HG02763 (cell line): ENCODE results near the gene CAGE1.

Experiments used
- ATAC-seq: cut with Tn5 transposase; IDR thresholded peaks from one replicate; pipeline ENCODE4 v1.9.1; 2021; ENCODE audit warnings: mild to moderate bottlenecking, moderate library complexity; ENCODE audit not compliant: unreplicated experiment

CAGE1 gene

GRCh38 chr6:7389451-7390225, at the start of gene CAGE1, which contains the start of gene RIOK1:
CAGE1 (minus strand) TSS chr6:7389742; CDS start chr6:7387173, 2,569 bp downstream.
RIOK1 (plus strand) TSS chr6:7389808; CDS start chr6:7390003, 195 bp downstream.
- peak; percentile 95 for ATAC-seq

DNA sequence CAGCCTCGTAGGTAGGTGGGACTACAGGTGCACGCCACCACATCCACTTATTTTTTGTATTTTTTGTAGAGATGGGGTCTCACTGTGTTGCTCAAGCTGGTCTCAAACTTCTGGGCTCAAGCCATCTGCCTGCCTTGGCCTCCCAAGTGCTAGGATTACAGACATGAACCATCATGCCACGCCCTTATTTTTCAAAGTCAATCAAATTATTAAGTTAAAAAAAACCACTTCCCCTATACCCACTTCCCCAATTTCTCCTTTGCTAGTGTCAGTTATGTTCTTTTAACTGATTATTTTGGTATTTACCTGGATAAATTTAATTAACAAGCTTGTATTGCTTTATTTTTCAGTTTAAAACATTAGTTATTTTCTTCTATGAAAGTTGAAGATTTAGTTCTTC, 49.7 kb upstream of the CAGE1 start:
- ATAC-seq = no peak

- no peak for ATAC-seq
These were observed 48.5 kb upstream of the CAGE1 start for GRCh38 chr6:7438011-7438410.

DNA sequence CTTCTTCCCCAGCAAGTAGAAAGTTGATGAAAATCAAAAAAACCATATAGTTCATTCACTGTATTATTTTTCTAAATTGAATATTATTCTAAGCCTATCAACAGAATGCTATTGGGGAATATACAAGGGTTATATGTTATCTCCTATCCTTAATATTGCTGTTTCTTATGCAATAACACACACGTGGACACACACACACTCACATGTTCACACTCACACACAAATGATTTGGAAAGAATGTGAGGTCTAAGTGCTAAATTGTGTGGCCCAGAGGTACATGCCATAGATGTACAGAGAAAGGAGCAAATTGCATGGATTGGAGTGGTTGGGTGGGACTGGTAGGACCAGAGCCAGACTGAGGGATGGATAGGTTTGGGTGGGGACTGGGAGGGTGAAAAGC, 45.1 kb upstream of the CAGE1 start:
- no peak for ATAC-seq

GRCh38 chr6:7433121-7433617, 43.6 kb upstream of the CAGE1 start:
- no peak for ATAC-seq

GRCh38 chr6:7432391-7433120, 43.0 kb upstream of the CAGE1 start:
- ATAC-seq = no peak

DNA sequence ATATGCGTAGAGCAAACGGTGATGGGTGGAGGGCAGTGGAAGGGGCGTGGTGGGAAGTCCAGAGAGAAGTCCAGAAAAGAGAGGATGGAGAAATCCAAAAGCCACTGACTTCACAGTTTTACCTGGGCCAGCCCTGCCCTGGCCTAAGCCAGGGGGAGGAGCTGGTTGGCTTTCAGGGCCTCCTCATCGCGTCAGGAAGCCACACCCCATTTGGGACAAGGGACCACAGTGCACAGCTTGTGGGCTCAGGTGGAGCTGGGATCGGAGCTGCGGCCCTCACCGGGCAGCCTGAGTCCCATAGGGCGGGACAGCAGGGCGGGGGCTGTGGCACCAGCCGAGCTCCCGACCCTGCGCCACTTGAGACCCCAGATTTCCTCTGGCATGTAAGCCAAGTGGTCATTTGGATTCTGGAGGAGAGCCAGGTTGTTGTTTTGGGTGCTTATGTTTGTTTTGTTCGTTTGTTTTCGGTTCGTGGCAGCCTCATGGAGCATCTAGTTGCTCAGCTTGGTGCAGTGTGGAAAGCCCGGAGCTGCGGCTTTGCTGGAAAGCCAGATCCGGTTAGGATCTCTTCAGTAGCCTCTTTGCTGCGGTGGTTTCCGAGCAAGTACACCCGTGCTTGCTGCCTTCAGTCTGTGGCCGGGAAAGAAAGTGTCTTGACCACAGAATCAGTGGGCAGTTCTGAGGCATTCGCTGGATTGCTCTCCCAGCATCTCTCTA, 42.3 kb upstream of the CAGE1 start:
- no peak for ATAC-seq

GRCh38 chr6:7431313-7431673, 41.8 kb upstream of the CAGE1 start:
- no peak for ATAC-seq

- no peak for ATAC-seq
These were observed 37.1 kb upstream of the CAGE1 start for GRCh38 chr6:7426447-7427169.

DNA sequence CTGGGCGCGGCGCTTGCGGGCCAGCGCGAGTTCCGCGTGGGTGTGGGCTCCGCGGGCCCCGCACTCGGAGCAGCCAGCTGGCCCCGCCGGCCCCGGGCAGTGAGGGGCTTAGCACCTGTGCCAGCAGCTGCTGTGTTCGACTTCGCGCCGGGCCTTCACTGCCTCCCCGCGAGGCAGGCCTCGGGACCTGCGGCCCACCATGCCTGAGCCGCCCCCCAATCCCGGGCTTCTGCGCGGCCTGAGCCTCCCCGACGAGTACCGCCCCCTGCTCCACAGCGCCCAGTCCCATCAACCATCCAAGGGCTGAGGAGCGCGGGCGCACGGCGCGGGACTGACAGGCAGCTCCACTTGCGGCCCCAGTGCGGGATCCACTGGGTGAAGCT, 36.3 kb upstream of the CAGE1 start:
- no peak for ATAC-seq

- ATAC-seq = no peak
These were observed 35.6 kb upstream of the CAGE1 start for GRCh38 chr6:7424967-7425807.

DNA sequence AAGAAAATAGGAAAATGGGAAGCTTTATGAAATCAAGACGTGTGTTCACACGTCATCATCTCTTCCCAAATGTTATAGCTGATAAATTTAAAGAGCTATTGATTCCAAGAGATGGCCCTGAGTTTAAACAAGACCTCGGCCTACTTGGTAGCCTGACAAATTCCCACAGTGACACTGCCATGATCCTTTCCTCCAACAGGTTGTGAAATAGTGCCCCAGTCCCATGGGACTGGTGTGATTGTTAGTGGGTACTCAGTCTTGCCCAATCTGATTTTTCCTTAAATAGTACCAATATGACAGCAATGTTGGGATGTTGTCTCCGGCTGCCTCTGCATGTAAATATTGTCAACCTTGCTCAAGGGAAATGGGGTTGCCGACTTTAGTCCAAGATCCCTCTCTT, 34.5 kb upstream of the CAGE1 start:
- ATAC-seq = no peak

DNA sequence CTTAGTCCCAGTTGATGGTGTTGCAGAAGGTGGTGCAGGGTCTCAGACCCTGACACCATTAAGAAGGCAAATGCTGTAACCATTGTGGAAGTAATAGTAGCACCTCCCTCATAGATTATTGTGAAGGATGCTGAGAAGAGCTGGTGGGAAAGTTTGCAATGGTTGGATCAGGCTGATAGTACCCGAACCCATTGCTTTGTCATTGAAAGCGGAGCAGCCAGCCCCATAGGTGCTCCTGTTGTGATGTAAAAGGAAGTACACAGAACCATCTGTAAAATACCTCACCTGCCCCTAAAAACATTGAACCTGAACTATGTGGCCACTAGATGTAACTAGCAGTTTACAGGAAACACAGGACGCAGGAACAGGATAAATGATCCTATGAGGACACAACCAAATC, 31.5 kb upstream of the CAGE1 start:
- ATAC-seq = no peak

DNA sequence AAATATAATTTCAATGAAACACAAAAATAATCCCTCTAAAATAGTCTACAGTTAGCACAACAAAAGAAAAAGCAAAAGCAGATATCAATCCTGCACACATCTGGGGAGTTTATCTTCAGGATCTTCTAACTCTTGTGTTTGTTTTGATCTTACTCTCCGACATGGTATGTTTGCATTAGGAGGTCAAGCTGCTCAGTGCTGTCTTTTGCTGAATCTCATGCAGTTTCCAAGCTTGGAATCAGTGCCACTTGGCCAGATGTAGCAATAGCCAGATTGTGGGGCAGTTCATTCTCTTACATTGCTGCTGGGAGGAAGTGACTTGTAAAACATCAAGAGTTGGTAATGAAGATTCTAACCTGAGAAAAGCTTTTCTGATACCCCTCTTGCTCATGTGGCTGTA, 29.5 kb upstream of the CAGE1 start:
- ATAC-seq = no peak

GRCh38 chr6:7418238-7418905, 28.8 kb upstream of the CAGE1 start:
- no peak for ATAC-seq

DNA sequence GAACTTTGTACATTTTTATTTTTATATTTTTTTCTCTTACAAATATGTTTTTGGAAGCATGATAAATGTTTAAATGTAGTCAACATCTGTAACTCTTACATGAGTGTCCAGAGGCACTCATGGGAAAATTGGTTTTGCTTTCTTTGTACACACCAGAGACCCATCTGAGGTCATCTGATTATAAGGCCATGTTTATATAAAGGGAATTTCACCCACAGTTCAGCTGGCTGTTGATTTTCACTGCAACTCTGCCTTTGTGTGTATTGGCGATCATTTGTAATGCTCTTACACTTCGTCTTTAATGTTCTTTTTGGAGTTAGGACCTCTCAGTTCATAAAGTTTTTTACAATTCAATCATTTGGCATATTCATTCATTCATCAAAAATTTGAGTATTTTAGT, 28.1 kb upstream of the CAGE1 start:
- ATAC-seq = no peak

DNA sequence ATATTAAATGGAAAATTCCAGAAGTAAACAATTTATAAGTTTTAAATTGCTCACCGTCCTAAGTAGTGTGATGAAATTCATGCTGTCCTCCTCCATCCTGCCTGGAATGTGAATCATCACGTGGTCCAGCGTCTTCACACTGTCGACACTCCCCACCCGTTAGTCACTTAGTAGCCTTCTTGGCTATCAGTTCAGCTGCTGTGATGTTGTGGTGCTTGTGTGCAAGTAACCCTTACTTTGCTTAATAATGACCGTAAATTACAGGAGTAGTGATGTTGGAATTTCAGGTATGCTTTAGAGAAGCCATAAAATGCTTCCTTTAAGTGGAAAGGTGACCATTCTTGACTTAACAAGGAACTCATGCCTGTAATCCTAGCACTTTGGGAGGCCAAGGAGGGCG, 25.3 kb upstream of the CAGE1 start:
- no peak for ATAC-seq

- ATAC-seq = no peak
These were observed 23.7 kb upstream of the CAGE1 start for GRCh38 chr6:7413151-7413823.

GRCh38 chr6:7411328-7411727, 21.8 kb upstream of the CAGE1 start:
- ATAC-seq = no peak
